GM12801 (cell line): ENCODE results near the gene GABRP.

Experiments
- TF ChIP-seq, protein P1 (sequence below): IDR thresholded peaks from one replicate; pipeline ENCODE4 v1.5.1; 2011; ENCODE audit warnings: control low read depth; ENCODE audit not compliant: insufficient read length; ENCODE audit errors: extremely low read depth

The GABRP gene

DNA sequence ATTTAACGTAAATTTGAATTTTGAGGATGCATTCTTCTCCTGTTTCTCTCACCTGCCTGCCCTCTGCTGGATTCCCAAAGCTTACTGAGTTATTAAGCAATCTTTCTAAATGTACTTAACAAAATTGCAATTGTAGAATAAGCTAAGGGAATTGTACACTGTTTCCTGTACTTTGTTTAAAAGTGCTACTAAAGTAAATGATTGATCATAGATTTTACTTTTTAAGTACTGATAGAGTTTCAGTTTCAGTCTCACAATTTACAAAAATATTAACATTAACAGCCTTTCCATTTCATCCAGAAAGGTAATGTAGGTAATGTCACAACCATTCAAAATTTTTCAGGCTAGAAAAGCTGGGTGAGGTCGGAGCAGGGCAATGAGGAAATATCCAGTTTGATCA is 73.5 kb downstream of the GABRP start:
- TF ChIP-seq, protein P1, sequence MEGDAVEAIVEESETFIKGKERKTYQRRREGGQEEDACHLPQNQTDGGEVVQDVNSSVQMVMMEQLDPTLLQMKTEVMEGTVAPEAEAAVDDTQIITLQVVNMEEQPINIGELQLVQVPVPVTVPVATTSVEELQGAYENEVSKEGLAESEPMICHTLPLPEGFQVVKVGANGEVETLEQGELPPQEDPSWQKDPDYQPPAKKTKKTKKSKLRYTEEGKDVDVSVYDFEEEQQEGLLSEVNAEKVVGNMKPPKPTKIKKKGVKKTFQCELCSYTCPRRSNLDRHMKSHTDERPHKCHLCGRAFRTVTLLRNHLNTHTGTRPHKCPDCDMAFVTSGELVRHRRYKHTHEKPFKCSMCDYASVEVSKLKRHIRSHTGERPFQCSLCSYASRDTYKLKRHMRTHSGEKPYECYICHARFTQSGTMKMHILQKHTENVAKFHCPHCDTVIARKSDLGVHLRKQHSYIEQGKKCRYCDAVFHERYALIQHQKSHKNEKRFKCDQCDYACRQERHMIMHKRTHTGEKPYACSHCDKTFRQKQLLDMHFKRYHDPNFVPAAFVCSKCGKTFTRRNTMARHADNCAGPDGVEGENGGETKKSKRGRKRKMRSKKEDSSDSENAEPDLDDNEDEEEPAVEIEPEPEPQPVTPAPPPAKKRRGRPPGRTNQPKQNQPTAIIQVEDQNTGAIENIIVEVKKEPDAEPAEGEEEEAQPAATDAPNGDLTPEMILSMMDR, result no peak

GRCh38 chr5:170860415-170860814 is 76.9 kb downstream of the GABRP start:
- TF ChIP-seq, protein P1, result no peak

DNA sequence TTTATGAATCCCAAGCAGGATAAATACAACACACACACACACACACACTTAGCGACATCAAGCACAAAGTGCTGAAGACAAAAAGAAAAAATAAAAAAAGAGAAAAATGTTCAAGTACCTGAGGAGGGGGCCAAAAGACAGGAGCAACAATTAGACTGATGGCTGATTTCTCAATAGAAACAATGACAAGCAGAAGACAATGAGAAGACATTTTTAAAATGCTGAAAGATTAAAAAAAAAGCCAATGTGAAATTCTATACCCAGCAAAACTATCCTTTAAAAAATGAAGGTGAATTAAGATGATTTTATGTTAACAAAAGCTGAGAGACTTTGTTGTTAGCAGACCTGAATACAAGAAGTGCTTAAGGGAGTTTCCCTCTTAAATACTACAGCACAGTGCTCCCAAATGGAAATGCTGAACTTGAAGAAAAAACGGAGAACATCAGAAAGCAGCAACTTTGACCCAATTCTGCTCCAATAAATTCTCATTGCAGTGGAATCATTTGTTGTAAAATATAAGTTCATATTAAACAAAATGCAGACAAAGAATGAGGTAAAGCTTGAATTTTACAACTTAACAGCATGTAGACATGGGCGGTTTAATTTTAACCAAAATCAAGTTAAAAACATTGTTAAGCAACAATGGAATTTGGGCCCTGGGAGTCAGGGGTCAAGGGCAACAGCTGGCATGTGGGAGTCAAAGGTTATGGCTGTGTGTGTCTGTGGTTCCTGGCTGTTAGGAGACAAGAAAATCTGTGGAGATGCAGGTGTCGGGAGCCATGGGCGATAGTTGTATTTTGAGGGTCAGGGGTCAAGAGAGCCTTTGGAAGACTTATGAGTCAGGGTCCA is 77.5 kb downstream of the GABRP start:
- TF ChIP-seq, protein P1, result no peak

- TF ChIP-seq, protein P1, result no peak
Observed at GRCh38 chr5:170861667-170861916, 78.1 kb downstream of the GABRP start.

DNA sequence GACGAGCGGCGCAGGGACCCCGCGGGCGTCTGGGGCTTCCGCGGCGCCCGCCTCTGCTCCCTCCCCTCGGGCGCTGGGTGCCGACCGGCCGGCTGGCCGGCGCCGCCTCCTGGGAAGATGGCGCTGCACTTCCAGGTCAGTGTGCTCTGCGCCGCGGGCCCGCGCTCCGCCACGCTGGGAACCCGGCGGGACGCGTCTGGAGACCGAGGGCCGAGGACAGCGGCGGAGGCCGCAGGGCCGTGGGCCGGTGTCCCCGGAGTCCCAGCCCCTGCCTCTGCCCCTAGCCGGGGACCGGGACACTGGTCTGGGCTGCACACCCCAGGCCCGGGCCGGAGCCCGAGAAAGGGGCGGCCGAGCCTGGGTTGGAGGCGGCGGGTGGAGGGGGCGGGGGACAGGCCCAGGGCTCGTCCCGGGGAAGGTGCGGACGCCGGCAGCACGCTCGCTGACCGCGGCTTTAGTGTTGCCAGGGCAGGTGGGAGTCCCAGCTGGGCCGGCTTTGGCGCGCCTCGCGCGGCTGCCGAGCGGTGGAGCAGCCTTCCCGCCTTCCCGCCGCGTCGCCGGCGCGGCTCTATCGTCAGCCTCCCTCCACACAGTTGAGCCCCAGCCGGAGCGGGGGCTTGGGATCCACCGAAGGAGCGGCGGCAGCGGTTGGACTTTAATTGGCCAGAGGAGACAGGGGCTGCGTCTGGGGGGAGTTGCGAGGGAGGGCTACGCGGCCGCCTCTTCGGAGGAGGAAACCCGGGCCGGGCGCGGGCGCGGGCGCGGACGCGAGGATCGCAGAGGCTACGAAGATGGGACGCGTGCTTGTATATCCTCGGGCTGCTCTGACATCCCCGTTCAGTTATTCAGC is 78.6 kb downstream of the GABRP start, which contains the start of gene RANBP17:
RANBP17 (plus strand) TSS at position 102 of the 850 bp plus-strand sequence.
- TF ChIP-seq, protein P1, result no peak

DNA sequence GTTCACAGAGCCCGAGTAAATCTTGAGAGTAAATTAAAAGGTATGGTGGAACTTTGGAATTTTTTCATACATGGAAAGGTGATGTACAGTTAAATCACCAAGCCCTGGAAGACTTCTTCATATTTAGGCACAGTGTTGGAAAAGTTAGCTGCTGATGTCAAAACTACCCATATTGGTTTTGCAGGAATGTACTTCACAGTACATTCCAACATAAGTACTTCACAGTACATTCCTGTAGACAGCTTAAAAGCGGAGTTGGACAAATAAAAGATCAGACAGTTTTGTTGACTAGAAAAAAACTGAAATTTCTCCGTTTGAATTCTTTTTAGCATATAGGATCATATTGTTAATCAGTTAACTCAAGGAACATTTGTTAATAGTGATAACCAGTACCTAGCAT is 80.1 kb downstream of the GABRP start:
- TF ChIP-seq, protein P1, result no peak
